SU-DHL-6 (cell line): ENCODE results near the gene CCR7.

ENCODE experiments used
- EZH2phosphoT487 ChIP-seq: fragments of 200-600 bp; sonication (generic), shearing (Covaris generic); conservative IDR thresholded peaks from 2 replicates; pipeline ENCODE4 v1.6.1; 2018; ENCODE audit warnings: mild to moderate bottlenecking, antibody characterized with exemption, low read length, moderate library complexity, mixed read lengths
- TF ChIP-seq, protein P1 (sequence below): fragments of 200-600 bp; sonication (generic); IDR thresholded peaks from one replicate; pipeline ENCODE4 v1.5.1; 2017; ENCODE audit warnings: antibody characterized with exemption, mild to moderate bottlenecking, low read length, moderate library complexity; ENCODE audit not compliant: insufficient read depth, poor library complexity, severe bottlenecking

DNA sequence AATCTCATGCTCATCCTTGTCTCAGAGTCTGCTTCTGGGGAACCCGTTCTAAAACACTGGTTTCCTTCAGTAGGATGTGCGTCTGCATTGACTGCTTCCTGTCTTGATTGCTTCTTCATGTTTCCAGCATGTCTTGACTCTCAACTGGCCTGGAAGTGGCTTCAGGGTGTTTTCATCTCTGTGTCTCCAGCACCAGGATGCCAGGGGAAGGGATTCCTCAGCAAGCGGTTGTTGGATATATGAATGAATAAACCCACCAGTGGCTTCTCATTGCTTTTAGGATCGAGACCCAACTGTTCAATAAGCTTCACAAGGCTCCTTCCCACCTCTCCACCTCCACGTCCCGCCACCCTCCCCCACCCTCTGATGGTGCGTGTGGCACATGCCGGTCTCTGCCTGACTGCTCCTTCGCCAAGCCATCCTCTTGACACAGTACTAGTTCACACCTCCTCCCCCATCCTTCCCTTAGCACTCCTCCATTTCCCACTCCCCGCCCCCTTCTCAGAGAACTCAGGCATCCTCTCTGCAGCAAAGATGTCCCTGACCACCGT is 49.7 kb downstream of the CCR7 start:
- TF ChIP-seq, protein P1, sequence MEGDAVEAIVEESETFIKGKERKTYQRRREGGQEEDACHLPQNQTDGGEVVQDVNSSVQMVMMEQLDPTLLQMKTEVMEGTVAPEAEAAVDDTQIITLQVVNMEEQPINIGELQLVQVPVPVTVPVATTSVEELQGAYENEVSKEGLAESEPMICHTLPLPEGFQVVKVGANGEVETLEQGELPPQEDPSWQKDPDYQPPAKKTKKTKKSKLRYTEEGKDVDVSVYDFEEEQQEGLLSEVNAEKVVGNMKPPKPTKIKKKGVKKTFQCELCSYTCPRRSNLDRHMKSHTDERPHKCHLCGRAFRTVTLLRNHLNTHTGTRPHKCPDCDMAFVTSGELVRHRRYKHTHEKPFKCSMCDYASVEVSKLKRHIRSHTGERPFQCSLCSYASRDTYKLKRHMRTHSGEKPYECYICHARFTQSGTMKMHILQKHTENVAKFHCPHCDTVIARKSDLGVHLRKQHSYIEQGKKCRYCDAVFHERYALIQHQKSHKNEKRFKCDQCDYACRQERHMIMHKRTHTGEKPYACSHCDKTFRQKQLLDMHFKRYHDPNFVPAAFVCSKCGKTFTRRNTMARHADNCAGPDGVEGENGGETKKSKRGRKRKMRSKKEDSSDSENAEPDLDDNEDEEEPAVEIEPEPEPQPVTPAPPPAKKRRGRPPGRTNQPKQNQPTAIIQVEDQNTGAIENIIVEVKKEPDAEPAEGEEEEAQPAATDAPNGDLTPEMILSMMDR, result no peak
- TF ChIP-seq EZH2phosphoT487, result no peak
